ENCODE results near the gene FAM241B. TPM values are rescaled to one million over a fixed set of nuclear protein-coding genes. Genes with fewer than 3 reads are reported as not detected.

FAM241B gene
- total RNA-seq, 1 donor from 2014 or later, result 44.2 TPM

DNA sequence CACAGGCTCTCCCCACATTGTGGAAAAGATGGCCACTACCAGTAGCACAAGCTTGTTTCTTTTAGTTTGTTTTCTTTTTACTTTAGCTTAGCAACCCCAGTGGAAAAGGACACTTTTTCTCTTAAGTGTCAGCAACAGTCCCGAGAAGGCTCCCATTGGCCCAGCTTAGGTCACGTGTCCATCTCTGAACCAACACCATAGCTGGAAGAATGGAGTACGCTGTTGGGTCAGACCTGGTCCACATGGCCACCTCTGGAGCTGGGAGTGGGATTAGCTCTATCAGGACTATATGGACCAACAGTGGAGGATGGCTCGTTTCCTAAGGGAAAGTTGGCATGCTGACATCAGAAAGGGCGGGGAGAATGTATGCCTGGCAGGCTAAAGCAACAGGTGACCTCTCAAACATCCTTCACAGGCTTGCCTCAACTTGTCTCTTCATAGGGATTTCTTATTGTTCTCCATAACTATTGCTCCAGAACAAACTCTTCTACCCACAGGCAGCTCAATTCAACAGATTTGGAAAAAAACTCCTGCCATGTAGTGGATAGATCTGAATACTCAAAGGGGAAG is 29.2 kb upstream of the FAM241B start:
- H3K27me3 Mint-ChIP-seq, result peaks cover 58% of the 10 kb centered on the region
- no peaks in the 10 kb centered on the region for H3K4me1 Mint-ChIP-seq (ENCODE audit: low read depth)
- H3K36me3 Mint-ChIP-seq (ENCODE audit: insufficient read depth), result no peaks in the 10 kb centered on the region
- H3K27ac Mint-ChIP-seq, result no peak overlapping the region
- no peak overlapping the region for H3K4me3 Mint-ChIP-seq (ENCODE audit: low read depth)
- TF ChIP-seq, protein P1, sequence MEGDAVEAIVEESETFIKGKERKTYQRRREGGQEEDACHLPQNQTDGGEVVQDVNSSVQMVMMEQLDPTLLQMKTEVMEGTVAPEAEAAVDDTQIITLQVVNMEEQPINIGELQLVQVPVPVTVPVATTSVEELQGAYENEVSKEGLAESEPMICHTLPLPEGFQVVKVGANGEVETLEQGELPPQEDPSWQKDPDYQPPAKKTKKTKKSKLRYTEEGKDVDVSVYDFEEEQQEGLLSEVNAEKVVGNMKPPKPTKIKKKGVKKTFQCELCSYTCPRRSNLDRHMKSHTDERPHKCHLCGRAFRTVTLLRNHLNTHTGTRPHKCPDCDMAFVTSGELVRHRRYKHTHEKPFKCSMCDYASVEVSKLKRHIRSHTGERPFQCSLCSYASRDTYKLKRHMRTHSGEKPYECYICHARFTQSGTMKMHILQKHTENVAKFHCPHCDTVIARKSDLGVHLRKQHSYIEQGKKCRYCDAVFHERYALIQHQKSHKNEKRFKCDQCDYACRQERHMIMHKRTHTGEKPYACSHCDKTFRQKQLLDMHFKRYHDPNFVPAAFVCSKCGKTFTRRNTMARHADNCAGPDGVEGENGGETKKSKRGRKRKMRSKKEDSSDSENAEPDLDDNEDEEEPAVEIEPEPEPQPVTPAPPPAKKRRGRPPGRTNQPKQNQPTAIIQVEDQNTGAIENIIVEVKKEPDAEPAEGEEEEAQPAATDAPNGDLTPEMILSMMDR (IDR thresholded peaks at IDR 0.05; ENCODE audit: unreplicated experiment), result no peak
- DNase-seq (ENCODE audit: low spot score, unreplicated experiment), result no peak
- H3K9me3 Mint-ChIP-seq (ENCODE audit: low read depth), result no peaks in the 10 kb centered on the region

DNA sequence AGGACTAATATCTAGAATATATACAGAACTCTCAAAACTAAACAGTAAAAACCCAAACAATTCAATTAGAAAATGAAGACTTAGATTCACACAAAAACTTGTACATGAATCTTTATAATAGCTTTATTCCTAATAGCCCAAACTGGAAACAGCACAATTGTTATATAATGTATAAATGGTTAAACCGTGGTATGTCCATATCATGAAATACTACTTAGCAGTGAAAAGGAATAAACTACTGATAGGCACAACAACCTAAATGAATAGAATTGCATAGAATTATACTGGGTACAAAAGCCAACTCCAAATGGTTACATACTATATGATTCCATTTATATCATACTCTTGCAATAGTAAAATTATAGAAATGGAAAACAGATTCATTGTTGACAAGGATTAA is 21.0 kb upstream of the FAM241B start:
- Mint-ChIP-seq H3K4me3 (ENCODE audit: low read depth) (no peak overlapping the region), H3K27me3 (peaks cover 22% of the 10 kb centered on the region), H3K36me3 (ENCODE audit: insufficient read depth) (no peaks in the 10 kb centered on the region), H3K9me3 (ENCODE audit: low read depth) (peaks cover 9% of the 10 kb centered on the region), H3K27ac (no peak overlapping the region), H3K4me1 (ENCODE audit: low read depth) (no peaks in the 10 kb centered on the region)
- no peak for DNase-seq (ENCODE audit: low spot score, unreplicated experiment)
- TF ChIP-seq, protein P1 (IDR thresholded peaks at IDR 0.05; ENCODE audit: unreplicated experiment), result no peak

- H3K4me1 Mint-ChIP-seq (ENCODE audit: low read depth), result no peaks in the 10 kb centered on the region
- H3K36me3 Mint-ChIP-seq (ENCODE audit: insufficient read depth), result no peaks in the 10 kb centered on the region
- no peak overlapping the region for H3K27ac Mint-ChIP-seq
These were observed 17.3 kb upstream of the FAM241B start for GRCh38 chr10:69612760-69613159.

GRCh38 chr10:69614130-69614529 is 15.9 kb upstream of the FAM241B start:
- Mint-ChIP-seq H3K27ac (no peak overlapping the region), H3K4me1 (ENCODE audit: low read depth) (no peaks in the 10 kb centered on the region), H3K27me3 (peaks cover 23% of the 10 kb centered on the region), H3K36me3 (ENCODE audit: insufficient read depth) (no peaks in the 10 kb centered on the region), H3K4me3 (ENCODE audit: low read depth) (no peak overlapping the region), H3K9me3 (ENCODE audit: low read depth) (peaks cover 14% of the 10 kb centered on the region)
- TF ChIP-seq, protein P1 (IDR thresholded peaks at IDR 0.05; ENCODE audit: unreplicated experiment), result no peak
- no peak for DNase-seq (ENCODE audit: low spot score, unreplicated experiment)

More at GRCh38 chr10:69612760-69613159, 17.3 kb upstream of the FAM241B start:
- Mint-ChIP-seq H3K4me3 (ENCODE audit: low read depth) (no peak overlapping the region), H3K27me3 (peaks cover 23% of the 10 kb centered on the region), H3K9me3 (ENCODE audit: low read depth) (peaks cover 14% of the 10 kb centered on the region)
- no peak for DNase-seq (ENCODE audit: low spot score, unreplicated experiment)
- TF ChIP-seq, protein P1 (IDR thresholded peaks at IDR 0.05; ENCODE audit: unreplicated experiment), result no peak

DNA sequence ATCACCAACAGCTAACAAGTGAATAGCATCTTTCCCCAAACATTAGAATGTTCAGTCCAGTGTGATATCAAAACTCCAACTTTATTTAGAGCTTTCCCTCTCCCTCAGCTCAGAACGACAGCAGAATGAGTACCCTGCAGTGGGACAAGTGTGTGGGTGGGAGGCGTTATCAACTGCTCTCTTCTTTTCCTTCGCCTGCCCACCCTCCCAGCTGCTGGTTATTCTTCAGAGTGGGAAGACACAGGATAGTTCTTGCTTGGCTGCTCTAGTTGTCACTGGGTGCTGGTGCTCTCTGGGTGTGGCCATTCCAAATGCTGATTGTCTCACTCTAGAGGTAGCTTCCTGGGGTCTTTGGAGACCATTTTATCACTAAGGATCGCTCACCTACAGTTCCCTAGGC is 13.7 kb upstream of the FAM241B start:
- Mint-ChIP-seq H3K27me3 (peaks cover 24% of the 10 kb centered on the region), H3K9me3 (ENCODE audit: low read depth) (peaks cover 5% of the 10 kb centered on the region), H3K4me3 (ENCODE audit: low read depth) (no peak overlapping the region), H3K4me1 (ENCODE audit: low read depth) (no peaks in the 10 kb centered on the region), H3K27ac (no peak overlapping the region), H3K36me3 (ENCODE audit: insufficient read depth) (no peaks in the 10 kb centered on the region)
- TF ChIP-seq, protein P1 (IDR thresholded peaks at IDR 0.05; ENCODE audit: unreplicated experiment), result no peak
- no peak for DNase-seq (ENCODE audit: low spot score, unreplicated experiment)

Measured in progenitor cell of endocrine pancreas (in vitro differentiated cells).